WERI-Rb-1 (cell line): ENCODE measurements around the gene ZHX3.

ENCODE experiments used
- DNase-seq: peaks from one replicate; pipeline ENCODE4 v3.0.0-alpha.2; 2020
- H3K27ac ChIP-seq: fragments of 250-450 bp; sonication (Bioruptor Pico); 2 replicates; pipeline ENCODE4 v1.5.1; 2020; ENCODE audit warnings: mild to moderate bottlenecking, moderate library complexity
- H3K27me3 ChIP-seq: fragments of 250-450 bp; sonication (Bioruptor Pico); 2 replicates; pipeline ENCODE4 v1.5.1; 2021; ENCODE audit warnings: mild to moderate bottlenecking, low read depth, moderate library complexity; ENCODE audit not compliant: insufficient read depth, severe bottlenecking
- H3K36me3 ChIP-seq: fragments of 250-450 bp; sonication (Bioruptor Pico); 2 replicates; pipeline ENCODE4 v1.5.1; 2020; ENCODE audit warnings: mild to moderate bottlenecking, moderate library complexity
- H3K4me3 ChIP-seq: 2 replicates; pipeline ENCODE4 v1.5.1; 2011; ENCODE audit warnings: low read depth, mild to moderate bottlenecking, control low read depth, low read length
- H3K9me3 ChIP-seq: fragments of 250-450 bp; sonication (Bioruptor Pico); 2 replicates; pipeline ENCODE4 v1.5.1; 2021; ENCODE audit warnings: mild to moderate bottlenecking, moderate library complexity; ENCODE audit not compliant: severe bottlenecking
- TF ChIP-seq, protein P1 (sequence below): IDR thresholded peaks from 2 replicates; pipeline ENCODE4 v1.5.1; 2011; ENCODE audit warnings: low read depth, mild to moderate bottlenecking, control low read depth, inconsistent platforms, low read length

The ZHX3 gene

GRCh38 chr20:41201760-41202159 lies 115.8 kb downstream of the ZHX3 start:
- H3K27ac ChIP-seq: no peak overlapping the region
- H3K27me3 ChIP-seq: no peaks in the 10 kb centered on the region
- peaks cover 19% of the 10 kb centered on the region for H3K36me3 ChIP-seq
- no peak for DNase-seq
- TF ChIP-seq, protein P1, sequence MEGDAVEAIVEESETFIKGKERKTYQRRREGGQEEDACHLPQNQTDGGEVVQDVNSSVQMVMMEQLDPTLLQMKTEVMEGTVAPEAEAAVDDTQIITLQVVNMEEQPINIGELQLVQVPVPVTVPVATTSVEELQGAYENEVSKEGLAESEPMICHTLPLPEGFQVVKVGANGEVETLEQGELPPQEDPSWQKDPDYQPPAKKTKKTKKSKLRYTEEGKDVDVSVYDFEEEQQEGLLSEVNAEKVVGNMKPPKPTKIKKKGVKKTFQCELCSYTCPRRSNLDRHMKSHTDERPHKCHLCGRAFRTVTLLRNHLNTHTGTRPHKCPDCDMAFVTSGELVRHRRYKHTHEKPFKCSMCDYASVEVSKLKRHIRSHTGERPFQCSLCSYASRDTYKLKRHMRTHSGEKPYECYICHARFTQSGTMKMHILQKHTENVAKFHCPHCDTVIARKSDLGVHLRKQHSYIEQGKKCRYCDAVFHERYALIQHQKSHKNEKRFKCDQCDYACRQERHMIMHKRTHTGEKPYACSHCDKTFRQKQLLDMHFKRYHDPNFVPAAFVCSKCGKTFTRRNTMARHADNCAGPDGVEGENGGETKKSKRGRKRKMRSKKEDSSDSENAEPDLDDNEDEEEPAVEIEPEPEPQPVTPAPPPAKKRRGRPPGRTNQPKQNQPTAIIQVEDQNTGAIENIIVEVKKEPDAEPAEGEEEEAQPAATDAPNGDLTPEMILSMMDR: no peak
- no peak overlapping the region for H3K4me3 ChIP-seq
- peaks cover 3% of the 10 kb centered on the region for H3K9me3 ChIP-seq

DNA sequence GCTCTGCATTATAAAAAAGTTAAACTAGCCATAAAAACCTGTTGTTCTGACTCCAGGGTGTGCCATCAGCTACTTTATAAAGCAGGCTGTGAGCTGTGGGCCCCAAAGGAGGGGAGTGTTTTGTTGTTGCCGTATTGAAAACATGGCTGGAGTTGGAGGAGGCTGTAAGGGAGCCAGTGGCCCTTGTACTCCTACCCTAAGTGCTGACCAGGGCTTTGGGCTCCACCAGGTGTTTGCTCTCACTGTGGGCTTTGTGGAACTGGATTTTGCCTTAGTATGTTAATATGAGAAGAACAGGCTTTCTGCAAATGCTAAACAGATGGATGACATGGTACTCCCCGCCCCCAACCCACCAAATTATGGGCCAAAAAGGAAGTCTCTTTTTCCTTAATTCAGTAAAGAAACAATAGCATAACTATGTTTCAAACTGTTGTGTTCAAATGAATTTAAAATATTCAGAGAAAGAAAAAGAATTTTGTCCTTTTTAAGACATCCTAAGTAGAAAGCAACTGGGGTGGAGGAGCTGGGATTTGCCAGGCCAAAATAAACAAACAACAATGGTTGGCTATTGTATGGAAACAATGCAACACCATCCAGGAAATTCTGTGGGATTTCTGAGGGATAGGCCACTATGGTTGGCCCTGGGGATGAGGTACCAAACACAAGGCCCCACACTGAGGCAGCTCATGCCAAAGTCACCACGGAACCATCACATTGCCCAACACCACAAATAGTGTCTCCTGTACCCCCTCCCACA lies 116.9 kb downstream of the ZHX3 start:
- Histone ChIP-seq H3K27ac (no peak overlapping the region), H3K9me3 (peaks cover 3% of the 10 kb centered on the region)
- TF ChIP-seq, protein P1: no peak

GRCh38 chr20:41198443-41198842 lies 119.1 kb downstream of the ZHX3 start:
- H3K27ac ChIP-seq: no peak overlapping the region
- TF ChIP-seq, protein P1: no peak
- H3K36me3 ChIP-seq: peaks cover 5% of the 10 kb centered on the region; the same call in 1 of the 2 replicates
- no peaks in the 10 kb centered on the region for H3K27me3 ChIP-seq
- peaks cover 3% of the 10 kb centered on the region for H3K9me3 ChIP-seq
- H3K4me3 ChIP-seq: no peak overlapping the region
- DNase-seq: no peak

More for the DNA sequence above, 116.9 kb downstream of the ZHX3 start:
- H3K4me3 ChIP-seq: no peak overlapping the region
- peaks cover 19% of the 10 kb centered on the region for H3K36me3 ChIP-seq
- no peak for DNase-seq
- H3K27me3 ChIP-seq: no peaks in the 10 kb centered on the region

- H3K36me3 ChIP-seq: peaks cover 4% of the 10 kb centered on the region; the same call in 1 of the 2 replicates
- H3K9me3 ChIP-seq: peaks cover 3% of the 10 kb centered on the region
- H3K27me3 ChIP-seq: no peaks in the 10 kb centered on the region
- TF ChIP-seq, protein P1: no peak
- H3K27ac ChIP-seq: no peak overlapping the region
- no peak for DNase-seq
- no peak overlapping the region for H3K4me3 ChIP-seq
Measured at GRCh38 chr20:41196653-41197225, 120.8 kb downstream of the ZHX3 start.

DNA sequence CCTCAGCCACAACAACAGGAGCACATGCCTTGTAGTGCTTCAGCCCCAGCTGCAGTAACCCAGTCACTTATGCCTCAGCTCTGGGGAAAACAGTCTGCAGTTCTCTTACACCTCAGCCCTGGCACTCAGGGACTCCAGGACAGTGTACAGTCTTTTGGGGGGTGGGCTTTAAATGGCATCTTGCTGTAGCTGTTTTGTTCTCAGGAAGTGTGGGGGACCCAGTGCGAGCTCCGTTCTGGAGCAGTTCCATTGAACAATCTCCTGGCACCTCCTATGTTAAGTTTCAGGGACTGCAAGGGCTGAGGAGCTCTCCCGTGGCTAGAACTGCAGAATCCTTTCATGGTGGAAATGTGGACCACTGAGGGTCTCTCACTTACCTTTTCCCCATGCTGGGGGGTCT lies 125.0 kb downstream of the ZHX3 start:
- TF ChIP-seq, protein P1: no peak
- H3K27ac ChIP-seq: no peak overlapping the region
- DNase-seq: no peak
- H3K4me3 ChIP-seq: no peak overlapping the region
- no peaks in the 10 kb centered on the region for H3K27me3 ChIP-seq
- no peaks in the 10 kb centered on the region for H3K36me3 ChIP-seq
- H3K9me3 ChIP-seq: peaks cover 8% of the 10 kb centered on the region
